ENCODE data around the gene FIBP.

Gene FIBP

GRCh38 chr11:65916391-65916790 is 28.1 kb upstream of the FIBP start:
- TF ChIP-seq CTCF (IDR thresholded peaks at IDR 0.05; ENCODE audit: insufficient read depth, low read length, missing control alignments) = no peak
- ChIA-PET POLR2A (interaction anchor here (1.0 to 7.1 kb wide), 10 partner anchors 9 to 129 kb away, joined by 3 to 127 read pairs (median 10); partner anchors contain the start of genes CCDC85B, CFL1, FIBP and FOSL1), CTCF (interaction anchor here (1.1 to 2.8 kb wide), 5 partner anchors 15 to 56 kb away, joined by 3 to 40 read pairs (median 6); partner anchors contain the start of genes CCDC85B, FIBP and MUS81)
- DNase-seq (ENCODE audit: low read depth, low spot score) = no peak
- peak overlapping the region; percentile 38 for H3K4me3 ChIP-seq (ENCODE audit: low read depth, low read length)

GRCh38 chr11:65915821-65916251 is 27.6 kb upstream of the FIBP start:
- ChIA-PET CTCF (interaction anchor here (1.1 to 2.8 kb wide), 5 partner anchors 14 to 56 kb away, joined by 3 to 40 read pairs (median 6); partner anchors contain the start of genes CCDC85B, FIBP and MUS81), POLR2A (interaction anchor here (0.6 to 7.1 kb wide), 12 partner anchors 10 to 129 kb away, joined by 3 to 127 read pairs (median 8); partner anchors contain the start of genes CCDC85B, CFL1, FIBP and FOSL1)
- no peak for TF ChIP-seq CTCF (IDR thresholded peaks at IDR 0.05; ENCODE audit: insufficient read depth, low read length, missing control alignments)
- H3K4me3 ChIP-seq (ENCODE audit: low read depth, low read length) = peak overlapping the region; percentile 38
- DNase-seq (ENCODE audit: low read depth, low spot score) = peak; percentile 89

- ChIA-PET CTCF (interaction anchor here (0.8 to 2.8 kb wide), 8 partner anchors 13 to 55 kb away, joined by 3 to 40 read pairs (median 4); partner anchors contain the start of genes CCDC85B, FIBP and MUS81), POLR2A (interaction anchor here (0.6 to 7.1 kb wide), 14 partner anchors 9 to 250 kb away, joined by 3 to 127 read pairs (median 6); partner anchors contain the start of genes CCDC85B, CFL1, FIBP and FOSL1)
- no peak overlapping the region for H3K4me3 ChIP-seq (ENCODE audit: low read depth, low read length)
- no peak for TF ChIP-seq CTCF (IDR thresholded peaks at IDR 0.05; ENCODE audit: insufficient read depth, low read length, missing control alignments)
- DNase-seq (ENCODE audit: low read depth, low spot score) = no peak
Measured at GRCh38 chr11:65915101-65915820, 27.0 kb upstream of the FIBP start.

GRCh38 chr11:65912845-65913244 is 24.6 kb upstream of the FIBP start:
- no peak for DNase-seq (ENCODE audit: low read depth, low spot score)
- no peak for TF ChIP-seq CTCF (IDR thresholded peaks at IDR 0.05; ENCODE audit: insufficient read depth, low read length, missing control alignments)
- ChIA-PET CTCF (interaction anchor here (1.5 to 18.8 kb wide), 3 partner anchors 9 to 52 kb away, joined by 4 to 394 read pairs (median 5); partner anchors contain the start of genes CCDC85B and FIBP), POLR2A (interaction anchor here (1.6 to 4.0 kb wide), 4 partner anchors 10 to 42 kb away, joined by 3 to 37 read pairs (median 19); partner anchors contain the start of genes CCDC85B and FIBP)
- no peak overlapping the region for H3K4me3 ChIP-seq (ENCODE audit: low read depth, low read length)

- CTCF ChIA-PET = interaction anchor here (1.5 to 18.8 kb wide), 3 partner anchors 9 to 51 kb away, joined by 4 to 394 read pairs (median 5); partner anchors contain the start of genes CCDC85B and FIBP
- H3K4me3 ChIP-seq (ENCODE audit: low read depth, low read length) = no peak overlapping the region
- POLR2A ChIA-PET = interaction anchor here (1.0 to 3.6 kb wide), 5 partner anchors 9 to 41 kb away, joined by 3 to 29 read pairs (median 9); partner anchors contain the start of genes CCDC85B, FIBP and FOSL1
- TF ChIP-seq CTCF (IDR thresholded peaks at IDR 0.05; ENCODE audit: insufficient read depth, low read length, missing control alignments) = peak; percentile 39
- no peak for DNase-seq (ENCODE audit: low read depth, low spot score)
Measured at GRCh38 chr11:65911682-65912568, 23.7 kb upstream of the FIBP start.

Data from AG04449 (cell line).